Calu3 (cell line): ENCODE results near the gene MRPL39. TPM values are rescaled to one million over a fixed set of nuclear protein-coding genes. Genes with fewer than 3 reads are reported as not detected.

Experiments
- BruUV-seq: library from RNA; stranded (reverse); fragments of 400-500 nt; replicated peaks from 2 replicates; lab custom pipeline; 2021; lab: Mats Ljungman, UMichigan
- CTCF ChIA-PET: fragments of 300-600 bp; sonication (Branson Sonifier 250); formaldehyde crosslinking; loops from one replicate; lab custom pipeline; 2022; ENCODE audit warnings: antibody characterized with exemption; lab: Charles Lee
- DNase-seq: peaks from one replicate; pipeline ENCODE4 v3.0.0; 2022
- H3K27ac Mint-ChIP-seq: one replicate; pipeline ENCODE4 v1.8.0; 2022; ENCODE audit warnings: mixed read lengths; ENCODE audit not compliant: unreplicated experiment
- H3K27me3 Mint-ChIP-seq: one replicate; pipeline ENCODE4 v1.8.0; 2022; ENCODE audit warnings: mixed read lengths; ENCODE audit not compliant: unreplicated experiment
- H3K36me3 Mint-ChIP-seq: one replicate; pipeline ENCODE4 v1.8.0; 2022; ENCODE audit warnings: mild to moderate bottlenecking, moderate library complexity, mixed read lengths; ENCODE audit not compliant: insufficient read depth, unreplicated experiment
- H3K4me1 Mint-ChIP-seq: one replicate; pipeline ENCODE4 v1.8.0; 2022; ENCODE audit warnings: mild to moderate bottlenecking, low read depth, mixed read lengths; ENCODE audit not compliant: unreplicated experiment
- H3K4me3 Mint-ChIP-seq: one replicate; pipeline ENCODE4 v1.8.0; 2022; ENCODE audit warnings: mild to moderate bottlenecking, low read depth, moderate library complexity, mixed read lengths; ENCODE audit not compliant: unreplicated experiment
- H3K9me3 Mint-ChIP-seq: one replicate; pipeline ENCODE4 v1.8.0; 2022; ENCODE audit warnings: low read depth, mixed read lengths; ENCODE audit not compliant: unreplicated experiment
- CTCF ChIP-seq: fragments of 200-600 bp; IDR thresholded peaks from one replicate; pipeline ENCODE4 v1.8.0; 2022; ENCODE audit warnings: antibody characterized with exemption; ENCODE audit not compliant: unreplicated experiment
- intact Hi-C: fragments of 100-400 bp; cut with micrococcal nuclease; formaldehyde crosslinking; loops from one replicate; pipeline ENCODE4 v1.10.0; 2022; ENCODE audit not compliant: unreplicated experiment
- total RNA-seq: library from RNA; stranded (reverse); gene quantifications from 2 replicates; pipeline ENCODE4 v1.2.3, GENCODE V29; 2022

The MRPL39 gene
- total RNA-seq, 1 experiment from 2014 or later: 20.0 TPM

GRCh38 chr21:25577424-25578055 is 29.7 kb downstream of the MRPL39 start:
- intact Hi-C loops: no loop called here
- Mint-ChIP-seq H3K9me3 (no peaks in the 10 kb centered on the region), H3K27me3 (no peaks in the 10 kb centered on the region), H3K27ac (no peak overlapping the region), H3K4me3 (no peak overlapping the region), H3K36me3 (peaks cover 4% of the 10 kb centered on the region), H3K4me1 (peaks cover 7% of the 10 kb centered on the region)
- no peak for DNase-seq
- no TSS peak for BruUV-seq
- TF ChIP-seq CTCF: no peak
- CTCF ChIA-PET: no interaction called here

GRCh38 chr21:25573409-25574206 is 33.7 kb downstream of the MRPL39 start:
- no TSS peak for BruUV-seq
- intact Hi-C loops: no loop called here
- no peak for TF ChIP-seq CTCF
- no peaks in the 10 kb centered on the region for H3K27me3 Mint-ChIP-seq
- DNase-seq: peak; percentile 10
- CTCF ChIA-PET: no interaction called here
- no peak overlapping the region for H3K4me3 Mint-ChIP-seq
- H3K4me1 Mint-ChIP-seq: peaks cover 7% of the 10 kb centered on the region
- no peaks in the 10 kb centered on the region for H3K9me3 Mint-ChIP-seq
- H3K27ac Mint-ChIP-seq: peak overlapping the region; percentile 36
- peaks cover 4% of the 10 kb centered on the region for H3K36me3 Mint-ChIP-seq

- Mint-ChIP-seq H3K4me1 (peaks cover 7% of the 10 kb centered on the region), H3K36me3 (peaks cover 4% of the 10 kb centered on the region), H3K9me3 (no peaks in the 10 kb centered on the region), H3K27ac (no peak overlapping the region), H3K27me3 (no peaks in the 10 kb centered on the region), H3K4me3 (no peak overlapping the region)
- TF ChIP-seq CTCF: no peak
- intact Hi-C loops: no loop called here
- CTCF ChIA-PET: no interaction called here
- DNase-seq: no peak
- no TSS peak for BruUV-seq
Observed at GRCh38 chr21:25572861-25573310, 34.4 kb downstream of the MRPL39 start.

GRCh38 chr21:25571726-25572121 is 35.6 kb downstream of the MRPL39 start:
- no TSS peak for BruUV-seq
- intact Hi-C loops: no loop called here
- no peak for TF ChIP-seq CTCF
- Mint-ChIP-seq H3K4me3 (no peak overlapping the region), H3K27ac (no peak overlapping the region), H3K27me3 (no peaks in the 10 kb centered on the region), H3K9me3 (no peaks in the 10 kb centered on the region), H3K36me3 (peaks cover 4% of the 10 kb centered on the region), H3K4me1 (peaks cover 7% of the 10 kb centered on the region)
- no peak for DNase-seq
- CTCF ChIA-PET: no interaction called here
